Skin of body (tissue), 2 donors: ENCODE results near the gene TNXB. TPM values are rescaled to one million over a fixed set of nuclear protein-coding genes. Genes with fewer than 3 reads are reported as not detected.

Experiments
- DNase-seq: peaks from one replicate; lab custom pipeline; 2025; lab: John Stamatoyannopoulos, UW
- total RNA-seq: library from RNA; depleted of rRNA; stranded (reverse); fragments of >200 nt; gene quantifications from one replicate; pipeline ENCODE4 v1.2.3, GENCODE V29; 2014

The TNXB gene
- total RNA-seq, 1 donor from 2014 or later: 64.4 TPM

DNA sequence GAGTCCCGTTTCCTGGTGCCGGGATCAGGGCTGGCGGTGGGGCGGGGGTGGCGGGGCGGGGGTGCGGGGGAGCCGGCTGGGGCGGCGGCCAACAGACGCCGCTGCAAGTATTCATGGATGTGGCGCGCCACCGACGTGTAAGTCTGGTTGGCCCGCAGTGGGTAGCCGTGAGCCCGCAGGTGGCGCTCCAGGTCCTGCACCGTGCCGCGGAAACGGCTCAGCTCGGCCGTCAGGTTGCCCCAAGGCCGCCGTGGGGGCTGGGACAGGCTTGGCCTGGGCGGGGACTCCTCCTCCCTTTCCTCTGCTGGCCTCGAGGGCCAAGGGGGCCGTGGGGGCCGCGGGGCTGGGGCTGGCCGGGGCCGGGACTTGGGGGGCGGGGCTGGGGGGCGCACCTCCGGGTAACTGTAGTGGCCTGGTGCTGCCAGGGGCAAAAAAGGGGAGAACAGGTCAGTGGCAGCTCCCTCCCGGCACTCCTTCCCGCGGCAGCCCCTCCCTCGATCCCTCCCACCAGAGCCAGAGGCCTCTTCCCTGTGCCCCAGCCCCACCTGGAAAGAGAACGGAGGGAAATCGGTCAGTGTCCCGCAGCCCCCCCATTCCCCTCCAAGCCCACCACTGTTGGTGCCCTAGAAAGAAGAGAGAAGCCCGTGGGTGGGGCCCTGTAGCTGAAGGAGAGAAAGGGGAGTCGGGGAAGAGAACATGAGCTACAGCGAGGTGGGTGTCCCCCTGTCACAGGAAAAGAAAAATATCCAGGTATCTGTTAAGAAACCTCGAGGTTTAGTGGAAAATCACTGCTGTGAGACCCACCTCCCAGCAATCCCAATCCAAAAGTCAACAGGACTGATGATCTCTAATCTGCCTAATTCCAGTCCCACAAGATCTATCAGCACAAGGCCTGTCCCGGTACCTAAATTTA is 21.3 kb downstream of the TNXB start:
- peak; percentile 55 for DNase-seq

- DNase-seq: no peak
These were observed 22.2 kb downstream of the TNXB start for GRCh38 chr6:32086661-32087573.

- DNase-seq: no peak
These were observed 23.2 kb downstream of the TNXB start for GRCh38 chr6:32085759-32086459.

GRCh38 chr6:32084780-32085179 is 24.4 kb downstream of the TNXB start:
- no peak for DNase-seq

GRCh38 chr6:32083812-32084768 is 25.0 kb downstream of the TNXB start:
- DNase-seq: no peak

DNA sequence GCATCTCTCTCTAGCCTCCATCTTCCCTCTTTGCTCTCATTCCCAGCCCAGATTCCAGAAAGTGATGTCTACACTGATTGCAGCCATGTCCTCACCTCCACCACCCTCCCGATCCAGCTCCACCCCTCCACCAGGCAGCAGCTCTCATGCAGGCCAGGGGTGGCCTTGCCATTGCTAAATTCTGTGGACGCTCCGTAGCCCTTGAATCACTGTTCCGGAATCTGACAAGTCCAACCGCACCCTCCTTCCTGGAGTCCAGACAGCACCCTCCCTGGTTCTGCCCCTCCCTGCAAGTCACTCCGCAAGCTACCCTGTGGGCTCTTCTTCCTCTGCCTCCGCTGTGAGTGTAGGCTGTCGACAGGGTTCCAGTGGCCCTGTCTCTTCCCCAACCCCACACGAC is 26.2 kb downstream of the TNXB start:
- DNase-seq: no peak

DNA sequence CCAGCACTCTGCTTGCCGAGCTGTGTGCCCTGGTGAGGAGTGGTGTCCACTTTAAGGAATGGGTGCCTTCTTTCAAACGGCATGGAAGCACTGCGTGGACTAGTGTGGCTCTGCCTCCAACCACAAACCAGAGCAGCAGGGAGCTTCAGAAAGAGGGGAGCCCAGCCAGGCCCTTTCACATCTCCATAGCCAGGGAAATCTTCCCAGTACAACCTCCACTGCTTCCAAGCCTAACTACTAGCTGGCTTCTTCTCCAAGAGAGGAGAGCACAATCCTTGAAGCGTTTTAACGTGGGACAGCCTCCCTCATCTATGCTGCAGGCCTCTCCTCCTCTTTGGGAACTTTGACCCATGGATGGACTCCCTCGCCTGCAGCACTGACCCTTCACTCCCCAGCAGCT is 26.7 kb downstream of the TNXB start:
- DNase-seq: no peak

- DNase-seq: no peak
These were observed 27.8 kb downstream of the TNXB start for GRCh38 chr6:32081168-32081990.

GRCh38 chr6:32079566-32080290 is 29.4 kb downstream of the TNXB start:
- no peak for DNase-seq

DNA sequence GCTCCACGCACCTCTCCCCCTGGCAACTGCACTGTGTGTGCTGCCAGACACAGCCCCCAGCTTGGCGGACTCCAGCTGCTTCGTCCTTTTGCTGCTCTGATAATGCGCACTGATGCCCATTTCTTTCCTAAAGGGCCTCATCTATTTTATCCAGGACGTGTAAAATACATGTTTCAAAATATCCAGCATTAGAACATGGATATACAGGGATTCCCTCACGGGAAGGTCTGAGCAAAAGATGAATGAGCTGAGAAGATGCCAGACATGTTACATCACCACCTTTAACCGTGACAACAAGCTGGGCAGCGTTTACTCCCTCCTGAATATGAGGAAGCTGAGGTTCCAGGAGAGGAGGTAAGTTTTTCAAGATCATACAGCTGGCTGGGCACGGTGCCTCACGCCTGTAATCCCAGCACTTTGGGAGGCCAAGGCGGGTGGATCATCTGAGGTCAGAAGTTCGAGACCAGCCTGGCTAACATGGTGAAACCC is 32.8 kb downstream of the TNXB start:
- DNase-seq: peak; percentile 44

GRCh38 chr6:32075781-32076180 is 33.4 kb downstream of the TNXB start:
- DNase-seq: no peak

DNA sequence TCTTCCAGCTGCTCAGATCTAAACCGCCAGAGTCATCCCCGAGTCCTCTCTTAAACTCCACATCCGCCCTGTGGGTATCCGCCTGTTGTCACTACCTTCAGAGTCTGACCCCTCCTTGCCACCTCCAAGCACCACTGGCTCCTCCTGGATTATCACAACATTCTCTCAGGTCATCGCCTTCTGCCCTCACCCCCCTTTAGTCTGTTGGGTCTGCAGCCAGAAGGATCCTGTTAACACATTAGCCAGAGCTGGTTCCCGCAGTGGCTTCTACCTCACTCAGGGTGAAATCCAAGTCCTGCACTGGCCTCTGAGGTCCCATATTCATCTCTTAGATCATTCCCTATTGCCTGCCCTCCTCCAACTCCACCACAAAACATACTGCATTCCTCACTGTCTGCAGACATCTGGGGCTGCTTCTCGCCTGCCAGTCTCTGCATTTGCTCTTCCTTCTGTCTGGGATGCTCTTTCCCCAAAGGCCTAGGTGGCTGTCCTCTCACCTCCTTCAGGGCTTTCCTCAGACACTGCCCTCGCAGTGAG is 34.1 kb downstream of the TNXB start:
- no peak for DNase-seq

DNA sequence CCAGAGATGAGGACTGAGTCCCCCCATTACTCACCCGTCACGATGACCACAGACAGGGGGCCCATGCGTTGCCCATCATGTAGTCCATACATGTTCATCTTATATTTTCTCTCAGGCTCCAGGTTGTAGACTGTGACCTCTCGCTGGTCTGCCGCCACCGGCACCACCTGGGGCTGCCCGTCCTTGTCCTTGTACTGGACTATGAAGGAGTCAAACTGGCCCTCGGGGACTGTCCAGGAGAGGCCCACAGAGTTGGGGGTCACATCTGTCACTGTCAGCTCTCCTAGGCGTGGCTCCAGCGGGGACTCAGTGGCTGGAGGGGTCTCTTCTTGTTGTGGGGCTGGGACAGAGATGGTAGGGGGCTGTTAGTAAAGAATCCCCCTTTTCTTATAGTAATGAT is 35.5 kb downstream of the TNXB start:
- DNase-seq: no peak

- DNase-seq: no peak
These were observed 36.0 kb downstream of the TNXB start for GRCh38 chr6:32073101-32073500.

DNA sequence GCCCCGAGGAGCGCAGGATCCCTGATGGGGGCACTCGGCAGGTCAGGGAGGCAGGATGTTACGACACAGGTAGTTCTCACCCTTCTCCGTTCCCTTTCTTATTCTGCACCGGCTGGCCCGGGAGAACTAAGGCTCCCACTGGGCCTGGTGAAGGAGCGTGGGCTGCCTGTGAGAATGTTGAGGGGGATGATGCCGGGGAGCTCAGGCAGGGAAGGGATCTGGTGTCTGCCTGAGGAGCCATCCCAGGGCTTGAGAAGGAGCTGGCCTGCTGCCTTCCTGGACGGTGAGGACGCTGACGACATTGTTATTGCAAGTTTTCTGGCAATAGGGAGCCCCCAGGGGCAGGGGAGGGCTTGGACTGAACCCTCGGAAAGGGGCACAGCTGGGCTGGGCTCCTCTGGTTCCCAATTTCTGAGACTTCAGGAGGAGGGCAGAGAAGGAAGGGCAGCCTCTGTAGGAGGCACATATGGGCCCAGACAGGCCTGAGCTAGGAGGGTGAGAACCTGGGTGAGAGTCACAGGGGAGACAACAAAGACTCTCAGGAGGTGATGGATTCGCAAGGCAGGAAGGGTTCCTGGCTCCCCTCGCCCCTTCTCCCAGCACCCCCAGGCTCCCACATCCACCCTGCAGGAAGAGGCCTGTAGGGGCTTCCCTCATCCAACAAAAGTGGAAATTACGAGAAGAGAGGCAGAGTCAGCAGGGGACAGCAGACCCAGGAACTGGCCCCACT is 38.2 kb downstream of the TNXB start:
- DNase-seq: peak; percentile 37

DNA sequence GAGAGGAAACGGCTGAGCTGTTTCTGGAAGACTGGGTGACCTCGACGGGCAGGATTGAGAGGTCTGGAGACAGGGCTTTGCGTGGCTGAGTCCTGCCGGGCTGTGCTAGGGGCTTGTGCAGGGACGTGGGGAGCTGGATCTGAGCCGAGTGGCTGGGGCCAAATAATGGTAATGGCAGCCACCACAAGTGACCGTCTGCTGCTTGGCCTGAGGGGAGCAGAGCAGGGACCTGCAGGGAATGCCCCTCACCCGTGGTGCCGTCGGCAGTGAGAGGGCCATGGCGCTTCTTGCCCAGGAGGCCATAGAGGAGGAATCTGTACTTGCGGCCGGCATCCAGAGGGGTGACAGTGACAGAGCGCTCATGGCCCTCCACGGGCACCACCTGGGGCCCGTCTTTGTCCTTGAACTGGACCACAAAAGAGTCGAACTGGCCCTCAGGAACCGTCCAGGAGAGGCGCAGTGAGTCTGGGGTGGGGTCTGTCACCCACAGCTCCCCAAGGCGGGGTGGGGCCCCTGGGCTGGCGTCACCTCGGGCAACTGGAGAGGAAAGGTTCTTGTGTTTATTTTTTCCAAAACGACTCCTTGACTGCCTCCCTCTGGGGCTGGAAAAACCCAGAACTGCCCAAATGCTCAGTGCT is 39.1 kb downstream of the TNXB start:
- DNase-seq: no peak

DNA sequence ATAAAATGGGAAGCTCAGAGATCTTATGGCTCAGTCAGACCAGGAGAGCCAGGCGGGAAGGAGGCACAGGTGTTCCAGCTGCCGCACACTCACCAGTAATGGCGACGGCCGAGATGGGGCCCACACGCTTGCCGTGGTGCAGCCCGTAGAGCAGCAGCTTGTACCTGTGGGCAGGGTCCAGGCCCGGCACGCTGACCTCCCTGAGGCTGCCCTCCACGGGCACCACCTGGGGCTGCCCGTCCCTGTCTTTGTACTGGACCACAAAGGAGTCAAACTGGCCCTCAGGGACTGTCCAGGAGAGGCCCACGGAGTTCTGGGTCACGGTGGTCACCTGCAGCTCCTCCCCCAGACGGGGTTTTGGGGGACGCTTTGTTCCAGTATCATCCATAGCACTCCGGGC is 39.7 kb downstream of the TNXB start:
- no peak for DNase-seq
